Posterior vena cava (tissue), 2 donors: ENCODE measurements around the gene ITPKB. TPM values are rescaled to one million over a fixed set of nuclear protein-coding genes. Genes with fewer than 3 reads are reported as not detected.
"Not testable (repeated sequence)": the region's sequence is repeated elsewhere in the genome, so short reads cannot be mapped to it uniquely, and the experiment has no call there.

Experiments used
- DNase-seq: peaks from one replicate; pipeline ENCODE4 v3.0.0-alpha.2; 2020; ENCODE audit warnings: low spot score
- intact Hi-C, 2 donors: fragments of 100-400 bp; cut with DNase I; formaldehyde crosslinking; loops; one replicate each; pipeline versions ENCODE4 v1.14.1 to v1.14.2; 2022 to 2023
- total RNA-seq, 2 donors: library from RNA; stranded (reverse); fragmentation: NEBNext Ultra II Directional; extraction: Animal tissue kit (Norgen Biotek cat#: 25700); gene quantifications; one replicate each; pipeline ENCODE4 v1.2.1, GENCODE V29; 2021
- donor health status: DM: yes; HTN: yes; CAD: no.
- donor health status: DM: yes; HTN: yes; CAD: no.

Gene ITPKB
- total RNA-seq, 2 donors from 2014 or later: 22.4 to 24.4 TPM

DNA sequence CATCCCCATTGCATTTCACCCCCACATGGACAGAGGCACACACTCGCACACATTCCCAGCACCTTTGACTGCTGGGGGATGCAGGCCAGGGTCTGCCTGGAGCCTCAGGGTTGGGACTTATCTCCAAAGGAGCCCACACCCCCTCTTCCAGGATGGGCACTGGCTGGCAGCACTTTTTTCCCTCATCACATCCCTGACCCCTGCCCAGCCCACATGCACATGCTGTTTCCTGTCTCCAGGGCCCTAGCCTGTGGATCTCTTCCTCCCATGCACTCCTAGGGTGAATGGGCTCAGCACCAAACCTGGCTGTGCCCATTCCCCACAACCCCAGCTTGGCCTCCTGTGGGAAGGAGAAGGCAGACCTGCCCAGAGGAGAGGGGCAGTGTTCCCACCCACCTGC lies 131.3 kb downstream of the ITPKB start:
- intact Hi-C loops: loop anchor here in 1 of 2 donors (5.0 kb wide), 1 partner anchor 61 kb away; the partner anchor contains the start of gene STUM
- DNase-seq: no peak

DNA sequence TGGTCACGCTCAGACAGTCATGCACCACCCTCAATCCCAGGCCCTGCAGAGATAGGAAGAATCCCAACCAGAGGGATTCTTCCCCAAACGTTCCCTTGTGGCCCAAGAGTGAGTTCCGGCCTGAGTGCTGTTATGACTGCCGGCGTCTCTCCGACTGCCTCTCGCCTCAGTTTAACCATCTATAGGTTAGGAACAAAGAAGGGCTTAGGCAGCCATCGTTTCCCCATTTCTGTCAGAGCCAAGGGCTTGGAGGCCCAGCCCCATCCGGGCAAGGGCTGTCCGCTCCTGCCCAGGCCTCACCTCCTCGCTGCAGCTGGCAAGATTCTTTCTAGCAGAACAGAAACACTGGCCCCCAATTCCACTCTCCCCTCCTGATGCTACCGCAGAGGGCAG lies 131.8 kb downstream of the ITPKB start:
- intact Hi-C loops: loop anchor here in 1 of 2 donors (5.0 kb wide), 1 partner anchor 60 kb away; the partner anchor contains the start of gene STUM
- no peak for DNase-seq

DNA sequence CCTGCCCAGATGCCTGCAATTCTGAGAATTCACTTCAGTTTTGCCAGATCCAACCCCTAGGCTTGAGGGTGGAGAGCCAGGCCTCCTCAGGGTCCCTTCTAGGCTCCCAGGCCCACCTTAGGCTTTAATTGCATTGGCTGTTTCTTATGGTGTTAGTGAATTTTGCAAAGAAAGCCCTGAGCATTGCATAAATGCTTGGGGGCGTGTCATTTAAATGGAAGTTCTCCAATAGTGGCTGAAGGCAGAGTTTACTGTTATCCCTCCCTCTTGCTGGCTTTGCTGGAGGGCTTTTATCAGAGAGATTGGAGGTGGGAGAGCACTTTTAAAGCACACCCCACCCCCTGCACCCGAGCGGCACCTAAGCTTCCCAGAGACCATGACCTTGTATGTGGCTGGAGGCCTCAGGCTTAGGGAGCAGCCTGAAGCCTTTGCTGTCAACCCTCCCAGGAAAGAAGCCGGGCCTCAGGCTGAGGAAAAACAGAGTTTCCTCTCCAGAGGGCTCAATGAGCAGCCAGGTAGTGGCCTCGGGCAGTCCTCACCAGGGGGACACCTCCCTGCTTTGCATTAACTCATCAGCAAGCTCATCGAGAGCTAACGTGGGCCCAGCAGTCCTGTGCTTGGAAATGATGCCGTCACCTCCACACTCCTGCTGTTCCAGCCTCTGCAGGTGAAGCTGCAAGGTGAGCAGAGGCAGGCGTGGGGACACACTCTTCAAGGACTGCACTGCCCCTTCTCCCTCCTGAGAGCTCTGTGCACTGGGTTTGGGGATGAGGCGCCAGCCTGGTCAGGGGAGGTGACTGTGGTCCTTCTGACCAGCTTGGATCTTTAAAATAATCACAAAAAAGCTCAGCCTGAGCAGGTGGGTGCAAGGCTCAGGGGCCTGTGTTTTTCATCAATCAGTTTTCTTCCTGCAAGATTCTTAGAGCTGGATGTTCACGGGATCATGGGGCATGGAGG lies 132.5 kb downstream of the ITPKB start:
- intact Hi-C loops: loop anchor here in 1 of 2 donors (5.0 kb wide), 1 partner anchor 59 kb away; the partner anchor contains the start of gene STUM
- no peak for DNase-seq

DNA sequence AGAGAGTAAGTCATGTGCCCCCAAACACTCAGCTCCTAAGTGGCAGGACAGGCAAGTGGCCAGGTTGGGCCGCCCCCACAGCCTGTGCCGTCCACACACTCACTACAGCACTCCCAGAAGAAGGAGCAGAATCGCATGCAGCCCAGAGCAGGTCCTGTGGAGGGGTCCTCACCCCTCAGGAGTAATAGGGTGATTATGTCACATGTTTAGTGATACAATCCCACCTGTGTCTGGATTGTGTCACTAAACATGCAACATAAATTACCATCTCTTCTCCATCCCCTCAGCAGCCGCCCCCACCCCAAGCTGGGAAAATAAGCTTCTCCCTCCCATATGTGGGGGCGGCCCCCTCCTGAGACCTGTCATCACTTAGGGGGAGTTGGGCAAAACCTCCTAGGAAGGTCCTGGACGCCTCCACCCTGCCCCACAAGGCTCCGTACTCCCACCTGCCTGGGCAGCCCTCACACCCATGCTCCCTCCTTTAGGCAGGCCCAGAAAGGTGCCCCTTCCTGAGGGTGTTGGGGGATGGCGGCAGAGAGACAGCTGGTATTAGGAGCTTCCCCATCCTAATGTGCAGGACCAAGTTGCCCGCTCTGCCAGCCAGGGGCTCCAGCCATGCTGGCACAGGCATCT lies 133.6 kb downstream of the ITPKB start:
- DNase-seq: no peak
- intact Hi-C loops: loop anchor here (1.0 to 5.0 kb wide), 2 partner anchors 56 to 58 kb away; partner anchors contain the start of gene STUM (in 1 of the 2)

DNA sequence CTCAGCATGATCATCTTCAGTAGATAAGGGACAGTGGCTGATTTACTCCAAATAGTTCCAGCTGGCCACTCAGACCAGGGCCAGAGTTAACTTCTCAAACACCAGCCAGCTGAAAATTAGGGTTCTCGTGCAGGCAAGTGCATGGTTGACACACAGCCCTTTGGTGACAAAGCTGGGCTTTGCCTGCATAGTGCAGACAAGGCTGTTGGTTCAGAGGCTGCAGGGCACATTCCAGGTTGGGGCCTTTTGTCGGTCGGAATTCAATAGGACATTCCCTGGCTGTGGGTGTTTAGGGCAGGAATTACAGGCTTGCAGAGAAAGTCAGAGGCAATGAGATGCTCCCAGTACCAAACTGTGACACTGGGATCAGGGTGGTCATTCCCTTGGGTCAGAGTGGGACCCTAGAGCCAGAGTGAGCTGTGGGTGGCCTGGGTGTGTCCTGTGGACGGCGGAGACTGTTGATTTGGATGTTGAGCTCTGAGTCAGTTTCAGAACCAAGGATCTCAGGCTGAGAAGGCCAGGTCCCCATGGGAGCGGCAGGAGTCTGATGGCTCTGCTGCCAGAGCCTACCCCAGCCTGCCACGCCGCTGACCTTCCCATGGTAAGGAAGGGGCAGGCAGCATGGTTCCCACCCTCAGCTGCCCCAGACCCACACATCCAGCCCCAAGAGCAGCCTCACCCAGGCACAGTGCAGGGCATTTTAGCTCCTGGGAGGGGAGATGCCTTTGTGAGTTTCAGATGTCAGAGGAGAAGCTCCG lies 134.3 kb downstream of the ITPKB start:
- DNase-seq: no peak
- intact Hi-C loops: loop anchor here (1.0 to 5.0 kb wide), 2 partner anchors 55 to 57 kb away; partner anchors contain the start of gene STUM (in 1 of the 2)

DNA sequence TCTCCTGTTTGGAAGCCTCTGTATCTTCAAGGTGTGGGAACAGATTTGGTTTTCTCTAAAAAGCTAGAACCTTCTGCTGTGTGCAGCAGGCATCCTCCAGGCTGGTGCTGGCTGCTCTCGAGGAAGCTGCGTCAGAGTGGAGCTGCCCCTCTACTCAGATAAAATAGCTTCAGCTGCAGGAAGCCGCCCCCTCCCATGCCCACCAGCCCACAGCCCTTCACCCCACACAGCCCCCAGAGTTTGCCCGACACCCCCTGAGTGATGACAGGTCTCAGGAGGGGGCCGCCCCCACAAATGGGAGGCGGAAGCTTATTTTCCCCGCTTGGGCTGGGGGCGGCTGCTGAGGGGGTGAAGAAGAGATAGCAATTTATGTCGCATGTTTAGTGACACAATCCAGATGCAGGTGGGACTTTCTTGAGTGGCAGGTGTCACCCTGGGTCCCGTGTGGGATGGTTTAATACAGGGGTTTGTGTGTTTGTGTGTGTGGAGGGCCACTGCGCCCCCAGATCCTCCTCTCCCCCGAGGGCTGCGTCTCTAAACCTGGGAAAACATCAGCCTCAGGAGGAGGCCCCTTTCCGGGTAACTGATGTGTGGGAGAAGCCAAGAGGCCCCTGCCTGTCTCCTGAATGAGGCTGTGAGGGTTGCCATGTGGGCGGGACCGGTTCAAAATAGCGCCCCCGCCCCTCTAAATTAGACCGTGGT lies 135.1 kb downstream of the ITPKB start:
- peak; percentile 66 for DNase-seq

DNA sequence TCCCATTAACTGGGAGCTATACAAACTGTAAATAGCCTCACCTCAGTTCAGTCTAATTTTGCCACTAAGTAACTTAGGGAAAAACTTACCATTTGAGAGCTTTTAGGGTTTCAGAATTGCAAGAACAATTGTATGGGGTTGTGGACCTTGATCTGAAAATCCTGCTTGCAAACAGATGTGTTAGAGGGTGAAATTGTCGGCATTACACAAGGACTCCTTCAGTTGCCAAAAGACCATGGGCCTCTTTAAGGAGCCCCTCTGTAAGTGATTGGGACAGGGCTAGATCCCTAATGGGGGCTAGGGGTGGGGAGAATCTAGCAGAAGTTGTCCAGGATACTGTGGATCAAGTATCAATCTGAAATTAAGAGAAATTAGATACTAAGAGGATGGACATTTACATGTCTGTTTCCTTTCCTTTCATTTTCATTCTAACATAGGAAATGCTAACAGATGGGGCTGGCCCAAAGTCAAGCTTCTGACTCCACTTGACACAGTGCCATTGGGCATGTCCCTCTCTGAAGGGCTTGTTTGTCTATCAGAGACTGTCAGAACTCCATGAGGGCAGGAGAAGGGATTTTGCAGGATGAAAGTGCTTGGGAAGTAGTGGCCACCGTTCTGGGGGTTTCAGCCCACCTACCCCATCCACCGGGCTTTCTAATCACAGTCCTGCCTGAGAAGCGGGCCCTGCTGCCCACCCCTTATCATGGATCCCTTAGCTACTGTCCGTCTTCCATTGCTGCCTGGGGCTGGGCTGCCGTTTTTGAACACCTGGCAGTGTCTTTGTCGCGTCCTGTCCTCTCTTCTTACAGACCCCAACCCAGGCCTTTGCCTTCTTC lies 135.8 kb downstream of the ITPKB start:
- DNase-seq: no peak
- intact Hi-C loops: no loop called here

More for the DNA sequence above, 135.1 kb downstream of the ITPKB start:
- intact Hi-C loops: no loop called here

DNA sequence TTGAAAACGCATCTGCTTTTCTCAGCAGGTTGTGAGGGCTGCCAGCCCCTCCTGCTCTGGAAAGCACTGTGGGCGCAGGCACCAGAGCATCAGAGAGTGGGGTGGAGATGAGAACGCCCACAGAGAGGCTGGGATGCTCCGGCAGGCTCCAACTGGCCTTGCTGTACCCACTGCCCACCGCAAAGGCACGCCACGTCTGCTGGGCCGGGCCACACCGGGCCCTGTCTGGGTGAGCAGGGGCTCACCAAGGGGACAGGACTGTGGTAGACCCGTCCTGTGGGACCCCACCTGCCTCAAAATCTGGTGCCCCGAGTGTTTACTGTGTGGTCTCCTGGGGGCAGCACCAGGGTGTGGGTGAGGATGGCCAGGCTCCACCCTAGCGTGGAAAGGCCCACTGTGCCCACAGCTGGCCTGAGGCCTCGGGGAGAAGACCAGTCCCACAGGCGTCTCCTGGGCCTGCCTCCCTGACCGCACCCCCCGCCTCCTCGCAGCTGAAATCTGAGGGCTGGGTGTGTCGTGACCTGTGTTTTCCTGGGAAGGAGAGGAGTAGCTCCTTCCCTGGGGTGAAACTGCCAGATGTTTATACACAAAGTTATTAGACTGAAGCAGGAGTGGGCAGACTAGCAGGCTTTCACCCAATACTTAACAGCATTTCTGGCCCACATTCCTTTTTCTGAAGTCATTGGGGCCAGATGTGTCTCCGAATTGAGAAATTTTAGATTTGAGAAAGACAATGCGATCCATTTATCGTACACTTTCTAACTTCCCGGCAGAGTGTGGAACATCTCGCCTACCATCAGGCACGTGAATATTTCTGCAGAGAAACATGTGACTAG lies 136.7 kb downstream of the ITPKB start:
- intact Hi-C loops: no loop called here
- no peak for DNase-seq

DNA sequence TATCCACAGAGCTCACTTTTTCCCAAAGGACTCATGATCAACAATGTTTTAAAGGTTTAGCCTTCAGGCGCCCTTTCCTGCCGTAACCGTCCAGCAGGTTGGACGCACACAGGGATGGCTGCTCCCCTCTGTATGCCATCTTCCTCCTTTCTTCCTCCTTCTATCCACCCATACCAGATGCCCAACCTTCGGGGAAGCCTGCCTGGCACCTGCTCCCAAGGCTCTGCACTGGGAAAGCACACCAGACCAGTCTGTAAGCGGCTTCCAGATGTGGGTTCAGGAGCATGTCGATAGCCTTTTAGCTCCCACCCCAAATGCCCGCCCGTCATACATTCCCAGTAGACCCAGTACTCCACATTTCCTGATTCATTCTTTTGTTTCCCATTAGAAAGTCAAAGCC lies 137.6 kb downstream of the ITPKB start:
- peak; percentile 17 for DNase-seq
- intact Hi-C loops: no loop called here

DNA sequence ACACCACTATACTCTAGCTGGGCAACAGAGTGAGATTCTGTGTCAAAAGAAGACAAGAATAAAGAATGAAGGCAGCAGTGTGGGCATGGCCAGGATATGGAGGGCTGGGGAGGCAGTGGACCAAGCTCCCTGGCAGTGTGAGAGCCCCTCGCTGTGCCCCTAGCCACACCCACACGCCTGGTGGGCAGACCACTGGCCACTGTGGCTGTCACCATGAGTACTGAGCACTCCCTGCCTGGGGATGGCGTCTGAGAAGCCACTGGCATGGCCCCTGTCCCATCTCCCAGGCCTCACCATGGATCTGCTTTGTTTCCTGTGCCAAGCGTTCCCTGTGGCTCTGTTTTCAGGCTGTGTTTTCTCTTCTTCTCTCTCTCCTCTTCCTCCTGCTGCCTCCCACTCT lies 138.8 kb downstream of the ITPKB start:
- intact Hi-C loops: no loop called here

DNA sequence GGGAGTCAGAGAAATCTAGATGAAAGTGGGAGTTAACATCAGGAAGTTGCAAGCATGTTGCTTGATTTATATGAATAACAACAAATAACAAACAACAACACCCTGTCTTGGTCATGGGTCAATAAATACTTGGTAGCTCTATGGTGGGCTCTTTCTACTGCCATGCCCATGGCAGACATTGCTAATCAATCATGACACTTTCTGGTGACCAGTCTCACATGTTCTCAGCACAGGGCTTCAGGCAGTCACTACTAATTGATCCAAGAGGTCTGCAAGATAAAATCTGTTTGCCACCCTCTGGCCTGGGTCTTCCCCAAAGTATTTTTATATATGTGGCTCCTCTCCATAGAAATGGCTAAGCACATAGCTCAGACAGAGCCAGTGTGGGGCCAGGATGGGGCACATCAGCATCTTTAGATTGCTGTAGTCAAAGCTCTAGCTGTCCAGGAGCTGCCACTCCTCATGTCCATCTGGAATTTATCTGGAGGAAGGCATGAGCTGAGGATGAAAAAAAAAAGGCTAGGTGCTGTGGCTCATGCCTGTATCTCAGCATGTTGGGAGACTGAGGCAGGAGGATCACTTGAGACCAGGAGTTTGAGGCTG lies 139.3 kb downstream of the ITPKB start:
- intact Hi-C loops: no loop called here
- peak; percentile 18 for DNase-seq

More for the DNA sequence above, 138.8 kb downstream of the ITPKB start:
- DNase-seq: peak; percentile 35

DNA sequence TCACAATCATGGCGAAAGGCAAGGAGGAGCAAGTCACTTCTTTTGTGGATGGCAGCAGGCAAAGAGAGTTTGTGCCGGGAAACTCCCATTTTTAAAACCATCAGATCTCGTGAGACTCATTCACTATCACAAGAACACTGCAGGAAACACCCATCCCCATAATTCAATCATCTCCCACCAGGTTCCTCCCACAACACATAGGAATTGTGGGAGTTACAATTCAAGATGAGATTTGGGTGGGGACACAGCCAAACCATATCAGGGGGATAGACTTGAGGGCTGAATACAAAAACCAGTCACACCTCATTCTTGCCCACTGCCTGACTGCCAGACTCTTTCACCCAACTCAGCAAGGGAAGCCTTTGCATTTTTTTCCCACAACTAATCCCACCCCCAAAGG lies 140.1 kb downstream of the ITPKB start:
- intact Hi-C loops, DNase-seq: not testable (repeated sequence)

DNA sequence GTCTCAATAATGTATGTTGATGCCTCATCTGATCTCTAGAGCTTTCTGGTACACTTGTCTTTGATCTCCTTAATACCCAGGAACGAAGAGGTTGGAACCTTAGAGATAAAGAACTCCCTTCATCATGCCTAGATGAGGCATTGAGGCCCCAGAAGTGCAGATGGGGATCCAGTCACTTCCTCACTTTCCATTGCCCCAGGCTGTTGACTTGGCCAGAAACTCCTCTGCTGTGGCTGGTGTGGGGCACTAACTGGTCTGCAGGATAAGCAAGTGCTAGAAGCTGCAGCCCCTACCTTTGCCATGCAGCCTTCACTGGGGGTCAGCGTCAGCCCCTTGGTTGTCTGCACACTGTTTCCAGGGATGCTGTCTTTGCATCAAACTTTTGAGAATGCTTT lies 140.6 kb downstream of the ITPKB start:
- intact Hi-C loops: no loop called here
- peak; percentile 34 for DNase-seq

DNA sequence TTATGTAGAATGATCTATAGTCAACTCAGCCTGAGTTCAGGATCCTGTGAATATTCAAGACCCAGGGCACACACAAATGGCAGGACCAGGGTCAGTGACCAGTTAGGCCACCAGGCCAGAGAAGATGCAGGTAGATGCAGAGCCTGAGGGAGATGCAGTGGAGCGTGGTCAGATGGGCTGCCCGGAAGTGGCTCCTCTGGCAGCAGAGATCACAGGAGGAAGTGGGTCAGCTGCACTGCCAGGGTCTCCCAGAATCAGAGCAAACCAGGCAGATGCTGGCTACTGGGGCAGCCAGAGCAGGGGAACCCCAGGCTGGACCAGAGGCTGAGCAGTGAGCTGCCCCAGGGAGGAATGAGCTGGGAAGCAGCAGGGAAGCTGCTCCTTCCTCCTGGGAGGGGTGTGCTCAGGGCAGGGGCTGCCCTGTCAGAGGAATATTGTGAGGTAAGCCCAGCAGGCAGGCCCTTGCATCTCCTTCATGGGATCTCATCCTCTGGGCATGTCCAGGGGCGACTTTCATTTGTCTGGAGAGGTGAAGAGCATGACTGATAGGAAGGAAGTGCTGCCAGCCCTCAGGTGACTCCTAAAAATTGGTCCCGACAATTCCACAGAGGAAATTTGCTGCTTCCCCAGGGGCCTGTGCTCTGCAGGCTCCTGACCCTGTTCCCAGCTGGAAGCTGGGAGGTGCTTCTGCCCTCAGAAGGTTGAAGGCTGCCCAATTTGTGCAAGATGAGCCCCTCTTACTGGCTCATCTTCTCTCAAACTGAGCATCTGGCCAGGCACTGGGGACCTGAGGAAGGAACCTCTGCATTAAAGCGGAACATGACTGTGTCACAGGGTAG lies 141.2 kb downstream of the ITPKB start:
- intact Hi-C loops: no loop called here
- DNase-seq: peak; percentile 45

DNA sequence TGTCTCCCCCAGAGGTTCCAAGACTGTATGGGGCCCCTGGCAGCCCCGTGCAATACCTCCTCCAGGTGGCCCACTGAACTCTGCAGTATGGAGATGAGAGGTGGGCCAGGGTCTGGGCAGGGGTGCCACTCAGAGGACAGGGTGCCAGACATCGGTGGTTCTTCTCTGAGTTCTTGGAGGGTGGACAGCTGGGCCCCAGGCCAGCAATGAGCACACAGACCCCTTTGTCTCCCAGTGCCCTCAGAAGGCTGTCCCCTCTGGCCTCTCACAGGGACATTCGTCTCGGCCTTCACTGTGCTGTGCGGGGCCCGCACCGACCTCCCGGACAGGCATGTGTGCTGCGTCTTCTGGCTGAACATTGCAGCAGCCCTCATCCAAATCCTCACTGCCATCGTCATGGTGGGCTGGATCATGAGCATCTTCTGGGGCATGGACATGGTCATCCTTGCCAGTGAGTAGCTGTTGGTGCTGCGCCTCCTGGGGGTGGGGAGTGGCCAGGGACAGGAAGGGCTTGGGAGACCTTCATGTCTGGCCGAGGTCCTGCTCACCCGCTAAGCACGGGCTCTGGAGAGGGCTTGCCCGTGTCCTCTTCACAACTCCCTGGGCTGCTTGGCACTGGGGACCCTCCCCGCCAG lies 142.4 kb downstream of the ITPKB start:
- intact Hi-C loops: no loop called here
- DNase-seq: peak; percentile 78
